NOMO-1 treated with DMSO at 0.1 percent for 48 hours (cell line): ENCODE data around the gene TMEM223.
A peak's percentile ranks its signal among the peaks of the same experiment; 100 is the strongest.
"Not testable (repeated sequence)": the region's sequence is repeated elsewhere in the genome, so short reads cannot be mapped to it uniquely, and the experiment has no call there.

ENCODE experiments used
- DNase-seq: peaks from one replicate; lab custom pipeline; 2025; ENCODE audit not compliant: unreplicated experiment; lab: John Stamatoyannopoulos, UW

TMEM223 gene

GRCh38 chr11:62753736-62754603 is 37.8 kb downstream of the TMEM223 start, which contains the start of gene ZBTB3:
Gene ZBTB3 (minus strand): TSS chr11:62754160. CDS start chr11:62753664, 496 bp downstream.
- DNase-seq = peak; percentile 100

- no peak for DNase-seq
These were observed 38.6 kb downstream of the TMEM223 start for GRCh38 chr11:62752994-62753735.

- DNase-seq = no peak
These were observed 39.5 kb downstream of the TMEM223 start for GRCh38 chr11:62752177-62752785.

- DNase-seq = not testable (repeated sequence)
These were observed 41.9 kb downstream of the TMEM223 start for GRCh38 chr11:62749931-62750330.

GRCh38 chr11:62747475-62748160 is 44.2 kb downstream of the TMEM223 start:
- DNase-seq = no peak
